LNCaP clone FGC (cell line): Measurements from ENCODE around the gene HOXD4.

ENCODE experiments used
- DNase-seq: peaks from one replicate; pipeline ENCODE4 v3.0.0-alpha.2; 2011; ENCODE audit warnings: low read depth
- H3K4me3 ChIP-seq: 2 replicates; pipeline ENCODE4 v1.5.1; 2011; ENCODE audit warnings: mild to moderate bottlenecking, low read depth, low read length, control low read depth
- TF ChIP-seq, protein P1 (sequence below): IDR thresholded peaks from 2 replicates; pipeline ENCODE4 v1.5.1; 2012; ENCODE audit warnings: mild to moderate bottlenecking; ENCODE audit not compliant: control insufficient read depth, insufficient read depth; ENCODE audit errors: extremely low read depth

HOXD4 gene

DNA sequence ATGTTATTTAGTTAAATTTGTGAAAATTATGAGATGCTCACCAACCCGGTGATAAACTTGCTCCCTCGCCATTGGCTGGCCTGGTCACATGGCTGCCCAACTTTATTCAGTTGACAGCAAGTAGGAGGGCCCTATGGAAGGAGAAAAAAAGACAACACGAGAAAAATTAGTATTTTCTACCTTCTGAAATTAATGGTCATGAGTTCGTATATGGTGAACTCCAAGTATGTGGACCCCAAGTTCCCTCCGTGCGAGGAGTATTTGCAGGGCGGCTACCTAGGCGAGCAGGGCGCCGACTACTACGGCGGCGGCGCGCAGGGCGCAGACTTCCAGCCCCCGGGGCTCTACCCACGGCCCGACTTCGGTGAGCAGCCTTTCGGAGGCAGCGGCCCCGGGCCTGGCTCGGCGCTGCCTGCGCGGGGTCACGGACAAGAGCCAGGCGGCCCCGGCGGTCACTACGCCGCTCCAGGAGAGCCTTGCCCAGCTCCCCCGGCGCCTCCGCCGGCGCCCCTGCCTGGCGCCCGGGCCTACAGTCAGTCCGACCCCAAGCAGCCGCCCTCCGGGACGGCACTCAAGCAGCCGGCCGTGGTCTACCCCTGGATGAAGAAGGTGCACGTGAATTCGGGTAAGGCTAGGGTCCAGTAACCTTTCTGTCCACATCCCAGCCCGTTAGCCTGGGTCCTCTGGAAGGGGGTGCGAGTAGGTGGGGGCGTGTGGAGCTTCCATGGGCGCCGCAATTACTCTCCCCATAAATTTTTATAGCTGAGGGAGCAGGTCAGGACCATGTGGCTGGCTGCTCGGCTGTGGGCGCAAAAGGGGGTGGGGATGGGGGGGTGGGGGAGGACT lies at the start of gene HOXD4:
Gene HOXD4, plus strand, starts transcription at position 109 of the 846 bp plus-strand sequence. Its CDS starts 84 bp downstream, at position 193.
- no peak within 1 kb of the TSS for H3K4me3 ChIP-seq
- TF ChIP-seq, protein P1, sequence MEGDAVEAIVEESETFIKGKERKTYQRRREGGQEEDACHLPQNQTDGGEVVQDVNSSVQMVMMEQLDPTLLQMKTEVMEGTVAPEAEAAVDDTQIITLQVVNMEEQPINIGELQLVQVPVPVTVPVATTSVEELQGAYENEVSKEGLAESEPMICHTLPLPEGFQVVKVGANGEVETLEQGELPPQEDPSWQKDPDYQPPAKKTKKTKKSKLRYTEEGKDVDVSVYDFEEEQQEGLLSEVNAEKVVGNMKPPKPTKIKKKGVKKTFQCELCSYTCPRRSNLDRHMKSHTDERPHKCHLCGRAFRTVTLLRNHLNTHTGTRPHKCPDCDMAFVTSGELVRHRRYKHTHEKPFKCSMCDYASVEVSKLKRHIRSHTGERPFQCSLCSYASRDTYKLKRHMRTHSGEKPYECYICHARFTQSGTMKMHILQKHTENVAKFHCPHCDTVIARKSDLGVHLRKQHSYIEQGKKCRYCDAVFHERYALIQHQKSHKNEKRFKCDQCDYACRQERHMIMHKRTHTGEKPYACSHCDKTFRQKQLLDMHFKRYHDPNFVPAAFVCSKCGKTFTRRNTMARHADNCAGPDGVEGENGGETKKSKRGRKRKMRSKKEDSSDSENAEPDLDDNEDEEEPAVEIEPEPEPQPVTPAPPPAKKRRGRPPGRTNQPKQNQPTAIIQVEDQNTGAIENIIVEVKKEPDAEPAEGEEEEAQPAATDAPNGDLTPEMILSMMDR, result no peak

GRCh38 chr2:176101842-176102241 lies 49.5 kb upstream of the HOXD4 start:
- no peak overlapping the region for H3K4me3 ChIP-seq
- DNase-seq, result no peak
- TF ChIP-seq, protein P1, result no peak

More for the DNA sequence above, at the start of gene HOXD4:
- DNase-seq, result no peak

DNA sequence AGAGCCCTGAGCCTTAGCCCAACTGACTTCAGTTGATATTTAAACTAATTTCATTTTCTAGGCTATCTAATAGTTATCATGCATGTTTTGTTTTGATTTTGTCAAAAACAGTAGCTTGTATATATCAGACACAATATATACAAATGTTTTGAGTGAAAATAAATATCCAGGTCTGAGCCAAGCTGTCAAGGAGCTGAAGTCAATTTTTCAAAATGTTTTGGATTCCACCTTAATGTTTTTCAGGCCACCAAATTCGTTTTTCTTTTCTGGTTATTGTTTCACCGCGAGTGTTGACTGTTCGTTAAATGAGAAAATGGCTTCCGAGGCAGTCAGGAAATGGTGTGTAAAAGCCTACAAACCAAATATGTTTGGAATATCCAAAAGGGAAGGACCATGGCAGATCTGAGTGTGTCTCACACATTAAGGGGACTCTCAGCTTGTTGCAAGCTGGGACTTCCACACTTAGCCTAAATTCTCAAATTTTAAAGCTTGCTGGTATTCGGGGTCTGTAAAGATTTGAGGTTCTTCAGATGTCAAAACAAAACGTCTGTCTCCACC lies 49.0 kb upstream of the HOXD4 start:
- no peak for DNase-seq
- H3K4me3 ChIP-seq, result no peak overlapping the region
- TF ChIP-seq, protein P1, result no peak

GRCh38 chr2:176103194-176103593 lies 48.2 kb upstream of the HOXD4 start:
- TF ChIP-seq, protein P1, result no peak
- no peak overlapping the region for H3K4me3 ChIP-seq
- no peak for DNase-seq

GRCh38 chr2:176103742-176104315 lies 47.5 kb upstream of the HOXD4 start:
- no peak overlapping the region for H3K4me3 ChIP-seq
- no peak for DNase-seq
- TF ChIP-seq, protein P1, result no peak

DNA sequence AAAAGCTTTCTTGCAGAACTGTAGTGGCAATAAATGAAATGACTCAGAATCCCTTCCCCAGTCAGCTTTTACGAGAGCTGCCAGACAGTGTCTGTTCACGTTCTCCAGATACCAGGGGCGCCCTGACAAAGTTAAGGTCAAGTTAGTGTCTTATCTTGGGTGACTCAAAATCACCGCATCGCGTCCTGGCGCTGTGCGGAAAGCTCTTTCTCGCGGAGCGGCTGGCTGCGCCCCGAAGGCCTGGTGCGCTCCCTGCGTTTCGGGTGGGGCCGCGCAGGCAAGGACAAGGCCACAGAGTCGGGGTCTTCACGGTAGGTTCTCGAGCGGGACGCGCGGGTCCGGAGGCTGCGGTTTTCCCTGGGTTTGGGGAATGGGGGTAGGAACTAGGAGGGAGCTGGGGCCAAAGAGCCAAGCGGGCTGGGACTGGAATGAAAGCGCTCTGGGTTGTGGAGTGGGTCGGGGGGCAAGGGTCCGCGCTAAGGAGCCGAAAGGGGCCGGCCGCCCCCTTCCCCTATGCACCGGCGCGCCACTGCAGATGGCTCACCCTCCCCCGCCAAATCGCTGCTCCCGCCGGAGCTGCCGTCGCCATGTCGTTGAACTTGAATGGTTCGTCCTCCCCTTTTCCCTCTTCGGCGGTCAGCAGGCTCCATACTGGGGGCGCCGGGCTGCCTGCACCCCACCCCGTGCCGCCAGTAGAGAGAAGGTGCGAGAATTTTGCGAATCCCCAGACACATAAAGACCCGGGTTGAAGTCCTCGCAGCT lies 46.9 kb upstream of the HOXD4 start:
- DNase-seq, result no peak

More for the DNA sequence above, 46.9 kb upstream of the HOXD4 start:
- TF ChIP-seq, protein P1, result no peak
- H3K4me3 ChIP-seq, result no peak overlapping the region
